UCSD-AML1 (cell line): ENCODE measurements around the gene TRPC4.
"Not testable (repeated sequence)": the region's sequence is repeated elsewhere in the genome, so short reads cannot be mapped to it uniquely, and the experiment has no call there.

ENCODE experiments used
- DNase-seq: peaks from one replicate; lab custom pipeline; 2025; ENCODE audit not compliant: unreplicated experiment; lab: John Stamatoyannopoulos, UW

TRPC4 gene

GRCh38 chr13:37608750-37609339 lies 260.7 kb downstream of the TRPC4 start:
- DNase-seq, result no peak

DNA sequence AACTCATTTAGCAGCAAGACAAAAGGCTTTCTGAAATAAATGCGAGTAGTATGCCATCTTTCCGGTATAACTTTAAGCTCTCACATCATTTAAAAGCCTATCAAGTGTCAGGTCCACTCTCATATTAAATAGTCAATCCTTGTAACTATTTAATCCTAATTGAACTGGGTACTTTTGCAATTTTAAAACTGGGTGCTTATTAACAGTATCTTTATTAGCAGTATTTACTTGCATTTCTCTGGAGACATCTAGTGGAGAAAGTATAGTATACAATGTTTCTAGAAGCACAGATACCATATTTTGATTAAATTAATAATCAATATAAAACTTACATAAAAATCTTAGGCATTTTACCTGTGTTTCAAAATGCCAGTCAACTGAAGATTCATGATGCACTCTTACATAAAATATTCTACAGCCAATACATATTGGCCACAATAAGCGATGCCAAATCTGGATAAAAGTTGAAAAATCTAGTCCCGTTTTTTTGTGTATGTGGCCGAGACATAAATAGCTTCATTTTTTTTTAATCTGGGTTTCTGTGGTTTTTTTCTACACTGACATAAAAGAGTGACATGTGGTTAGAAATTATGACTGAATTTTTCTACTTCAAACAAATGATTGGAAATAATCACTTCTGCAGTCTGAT lies 266.7 kb downstream of the TRPC4 start:
- no peak for DNase-seq

DNA sequence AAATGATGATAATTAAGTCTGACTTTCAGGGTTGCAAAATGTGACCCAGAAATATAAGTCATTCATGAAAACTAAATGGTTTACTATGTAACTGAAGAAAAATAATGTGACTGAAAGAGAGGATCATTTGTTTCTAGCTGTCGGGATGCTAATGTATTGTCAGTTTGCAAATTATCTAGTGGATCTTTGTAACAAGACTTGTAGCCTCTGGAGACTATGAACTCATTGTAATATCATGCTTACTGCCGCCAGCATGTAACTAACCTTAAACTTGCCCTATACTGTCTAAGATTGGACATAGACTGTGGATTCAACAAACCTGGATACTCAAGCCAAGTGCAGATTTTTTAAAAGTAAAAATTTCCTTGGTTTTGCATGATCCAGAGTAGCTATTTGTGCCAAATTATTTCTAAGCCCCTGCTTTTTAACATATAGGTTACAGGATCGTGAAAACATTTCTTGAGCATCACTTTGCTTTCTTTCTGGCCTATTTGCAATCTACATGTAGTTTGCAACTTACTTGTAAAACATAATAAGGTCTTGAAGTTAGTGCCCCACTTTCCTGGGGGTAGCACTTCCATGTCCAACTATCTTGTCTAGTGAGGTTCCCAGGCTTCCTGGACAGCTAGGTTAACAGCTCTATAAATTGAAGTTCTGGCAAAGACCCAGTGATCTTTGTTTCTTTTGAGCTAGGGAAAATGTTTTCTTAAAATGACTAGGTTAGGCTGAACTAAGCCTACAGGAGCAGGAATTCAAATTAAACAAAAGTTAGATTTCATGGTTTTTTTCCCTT lies 267.7 kb downstream of the TRPC4 start:
- DNase-seq, result no peak

DNA sequence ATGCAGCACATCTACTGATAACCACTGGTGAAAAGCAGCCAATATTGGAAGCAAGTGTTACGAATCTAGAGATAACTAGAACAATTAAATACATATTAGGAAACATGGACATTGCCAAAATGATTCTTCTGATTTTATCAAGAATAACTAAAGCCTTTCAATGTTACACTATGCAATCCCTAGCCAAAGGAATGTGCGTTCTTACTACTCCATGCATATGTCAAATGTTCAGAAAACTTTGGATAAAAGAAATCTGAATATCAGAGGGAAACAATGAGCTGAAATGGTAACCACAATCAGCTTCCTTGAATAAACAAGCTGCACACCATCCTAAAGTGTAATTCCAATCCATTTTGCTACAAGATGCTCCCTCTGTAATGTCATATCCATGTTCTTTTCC lies 270.1 kb downstream of the TRPC4 start:
- DNase-seq, result no peak

- DNase-seq, result no peak
Measured at GRCh38 chr13:37598597-37598996, 271.0 kb downstream of the TRPC4 start, which contains the start of gene POSTN. Gene POSTN (minus strand): TSS chr13:37598768. CDS start chr13:37598726, 42 bp downstream.

GRCh38 chr13:37597477-37598025 lies 272.0 kb downstream of the TRPC4 start:
- no peak for DNase-seq

DNA sequence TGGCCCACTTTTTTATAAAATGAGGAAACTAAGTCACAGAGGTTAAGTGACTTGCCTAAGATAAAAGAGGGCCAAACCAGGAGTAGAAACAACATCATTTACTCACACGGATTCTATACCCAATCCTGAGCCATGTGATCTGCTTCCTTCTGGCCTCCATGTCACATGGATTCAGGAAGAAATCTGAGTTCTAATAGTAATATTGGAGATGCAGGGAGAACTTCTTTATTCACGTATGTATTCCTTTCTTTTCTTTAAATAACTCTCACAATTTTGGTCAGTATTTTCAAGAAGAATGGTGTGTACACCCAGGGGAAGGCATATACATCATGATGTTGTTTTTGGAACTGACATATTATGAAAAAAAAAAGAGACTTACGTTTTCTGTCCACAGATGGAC lies 272.8 kb downstream of the TRPC4 start:
- DNase-seq, result no peak

GRCh38 chr13:37595162-37595561 lies 274.4 kb downstream of the TRPC4 start:
- DNase-seq, result no peak

- DNase-seq, result no peak
Measured at GRCh38 chr13:37594550-37594949, 275.0 kb downstream of the TRPC4 start.

DNA sequence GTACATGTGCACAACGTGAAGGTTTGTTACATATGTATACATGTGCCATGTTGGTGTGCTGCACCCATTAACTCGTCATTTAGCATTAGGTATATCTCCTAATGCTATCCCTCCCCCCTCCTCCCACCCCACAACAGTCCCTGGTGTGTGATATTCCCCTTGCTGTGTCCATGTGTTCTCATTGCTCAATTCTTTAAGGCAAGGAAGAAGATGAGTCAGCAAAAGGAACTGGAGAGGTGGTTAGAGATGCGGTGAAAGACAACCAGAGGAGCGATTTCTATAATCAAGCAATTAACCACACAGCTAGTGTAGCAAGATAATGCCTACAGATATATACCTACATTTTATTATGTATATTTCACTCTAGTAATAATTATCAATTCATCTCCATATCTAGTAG lies 280.2 kb downstream of the TRPC4 start:
- not testable (repeated sequence) for DNase-seq

- no peak for DNase-seq
Measured at GRCh38 chr13:37587236-37587635, 282.3 kb downstream of the TRPC4 start.
